ENCODE results near the gene ERRFI1.

- TF ChIP-seq GATA2 (IDR thresholded peaks at IDR 0.05; ENCODE audit: low read depth, low read length) (no peak), GATA3 (IDR thresholded peaks at IDR 0.05; ENCODE audit: low read depth, low read length) (no peak)
These were observed 55.9 kb downstream of the ERRFI1 start for GRCh38 chr1:7970246-7970645.

Data from SH-SY5Y (cell line).